GM20000 (cell line): Measurements from ENCODE around the gene DPYSL5.

Experiments used
- DNase-seq: peaks from one replicate; pipeline ENCODE4 v3.0.0; 2012; ENCODE audit warnings: low spot score
- TF ChIP-seq, protein P1 (sequence below): IDR thresholded peaks from 2 replicates; pipeline ENCODE4 v1.5.1; 2012; ENCODE audit warnings: mild to moderate bottlenecking, control low read depth; ENCODE audit errors: extremely low read depth, missing control alignments

The DPYSL5 gene

DNA sequence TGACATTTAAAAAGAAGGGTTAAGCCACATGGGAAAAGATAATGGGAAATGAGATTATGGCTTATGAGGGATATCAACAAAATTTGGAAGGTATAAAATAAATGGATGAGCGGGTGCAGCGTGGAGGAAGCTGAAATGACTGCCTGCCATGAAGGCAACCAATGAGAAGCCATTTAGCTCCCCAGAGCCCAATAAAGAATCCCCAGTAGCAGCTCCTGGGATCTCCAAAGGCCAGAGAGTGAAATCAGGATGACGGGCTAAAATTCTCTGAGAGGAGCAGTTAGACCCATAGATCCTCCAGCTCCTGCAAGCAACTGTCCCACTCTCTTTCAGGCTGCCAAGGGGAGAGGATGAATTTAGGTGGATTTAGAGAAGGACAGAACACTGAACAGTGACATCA is 109.6 kb downstream of the DPYSL5 start:
- no peak for DNase-seq
- TF ChIP-seq, protein P1, sequence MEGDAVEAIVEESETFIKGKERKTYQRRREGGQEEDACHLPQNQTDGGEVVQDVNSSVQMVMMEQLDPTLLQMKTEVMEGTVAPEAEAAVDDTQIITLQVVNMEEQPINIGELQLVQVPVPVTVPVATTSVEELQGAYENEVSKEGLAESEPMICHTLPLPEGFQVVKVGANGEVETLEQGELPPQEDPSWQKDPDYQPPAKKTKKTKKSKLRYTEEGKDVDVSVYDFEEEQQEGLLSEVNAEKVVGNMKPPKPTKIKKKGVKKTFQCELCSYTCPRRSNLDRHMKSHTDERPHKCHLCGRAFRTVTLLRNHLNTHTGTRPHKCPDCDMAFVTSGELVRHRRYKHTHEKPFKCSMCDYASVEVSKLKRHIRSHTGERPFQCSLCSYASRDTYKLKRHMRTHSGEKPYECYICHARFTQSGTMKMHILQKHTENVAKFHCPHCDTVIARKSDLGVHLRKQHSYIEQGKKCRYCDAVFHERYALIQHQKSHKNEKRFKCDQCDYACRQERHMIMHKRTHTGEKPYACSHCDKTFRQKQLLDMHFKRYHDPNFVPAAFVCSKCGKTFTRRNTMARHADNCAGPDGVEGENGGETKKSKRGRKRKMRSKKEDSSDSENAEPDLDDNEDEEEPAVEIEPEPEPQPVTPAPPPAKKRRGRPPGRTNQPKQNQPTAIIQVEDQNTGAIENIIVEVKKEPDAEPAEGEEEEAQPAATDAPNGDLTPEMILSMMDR: no peak

DNA sequence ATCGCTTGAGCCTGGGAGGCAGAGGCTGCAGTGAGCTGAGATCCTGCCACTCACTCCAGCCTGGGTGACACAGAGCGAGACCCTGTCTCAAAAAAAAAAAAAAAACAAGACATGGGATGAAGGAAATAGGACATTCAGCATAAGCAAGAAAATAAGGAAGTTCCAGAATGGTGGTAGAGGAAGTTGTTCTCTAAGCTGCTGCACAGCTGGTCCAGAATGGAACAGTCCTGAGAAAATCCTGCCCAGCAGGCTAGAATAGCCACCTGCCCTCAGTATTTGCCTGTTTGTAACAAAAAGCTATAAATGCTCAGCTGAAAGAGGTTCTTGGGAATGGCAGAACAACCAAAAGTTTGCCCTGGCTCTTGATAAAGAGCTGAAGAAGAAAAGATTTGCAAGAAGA is 111.4 kb downstream of the DPYSL5 start:
- TF ChIP-seq, protein P1: no peak
- DNase-seq: no peak

DNA sequence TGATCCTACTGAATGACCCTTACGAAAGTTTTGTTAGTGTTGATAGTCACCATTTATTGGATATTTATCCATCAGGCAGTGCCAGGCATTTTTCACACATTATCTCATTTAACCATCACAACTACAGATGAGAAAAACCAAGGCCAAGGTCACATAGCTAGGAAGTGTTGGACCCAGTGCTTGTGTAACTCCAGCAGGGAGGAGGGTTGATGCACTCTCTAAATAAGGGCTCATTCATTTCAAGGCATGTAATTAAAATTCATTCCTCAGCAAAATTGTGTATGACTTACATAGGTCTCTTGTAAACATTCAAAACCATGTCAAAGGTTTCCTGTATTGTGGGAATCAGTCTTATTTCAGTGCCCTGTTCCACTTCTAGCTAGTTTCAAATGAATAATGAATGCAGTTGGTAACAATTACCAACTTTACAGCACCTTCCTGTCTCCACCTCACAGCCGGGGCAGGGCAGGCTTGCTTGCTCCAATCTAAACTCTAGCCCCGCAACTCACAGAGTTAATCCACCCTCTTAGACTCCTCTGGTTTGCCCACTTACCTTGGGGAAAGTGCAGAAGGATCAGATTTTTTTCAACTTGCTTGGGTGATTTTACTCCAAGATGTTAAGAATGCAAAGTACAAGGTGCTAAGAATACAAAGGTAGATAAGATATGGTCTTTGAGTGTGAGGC is 116.7 kb downstream of the DPYSL5 start:
- TF ChIP-seq, protein P1: no peak
- DNase-seq: no peak

DNA sequence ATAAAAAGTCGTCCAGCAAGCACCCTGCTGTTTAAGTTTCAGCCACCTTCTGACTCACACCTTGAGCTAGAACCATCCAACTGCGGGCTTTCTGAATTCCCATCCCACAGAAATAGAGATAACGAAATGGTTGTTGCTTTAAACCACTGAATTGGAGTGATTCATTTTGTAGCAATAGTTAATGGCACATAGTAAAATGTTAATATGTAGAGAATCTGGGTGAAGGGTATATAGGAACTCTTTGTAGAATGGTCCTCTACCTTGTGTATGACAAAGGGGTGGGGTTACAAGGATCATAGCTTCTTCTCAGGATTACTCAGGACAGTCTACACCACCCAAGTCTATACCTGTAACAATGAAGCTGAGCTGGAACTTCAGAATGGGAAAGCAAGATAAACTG is 120.1 kb downstream of the DPYSL5 start:
- no peak for DNase-seq
- TF ChIP-seq, protein P1: no peak

DNA sequence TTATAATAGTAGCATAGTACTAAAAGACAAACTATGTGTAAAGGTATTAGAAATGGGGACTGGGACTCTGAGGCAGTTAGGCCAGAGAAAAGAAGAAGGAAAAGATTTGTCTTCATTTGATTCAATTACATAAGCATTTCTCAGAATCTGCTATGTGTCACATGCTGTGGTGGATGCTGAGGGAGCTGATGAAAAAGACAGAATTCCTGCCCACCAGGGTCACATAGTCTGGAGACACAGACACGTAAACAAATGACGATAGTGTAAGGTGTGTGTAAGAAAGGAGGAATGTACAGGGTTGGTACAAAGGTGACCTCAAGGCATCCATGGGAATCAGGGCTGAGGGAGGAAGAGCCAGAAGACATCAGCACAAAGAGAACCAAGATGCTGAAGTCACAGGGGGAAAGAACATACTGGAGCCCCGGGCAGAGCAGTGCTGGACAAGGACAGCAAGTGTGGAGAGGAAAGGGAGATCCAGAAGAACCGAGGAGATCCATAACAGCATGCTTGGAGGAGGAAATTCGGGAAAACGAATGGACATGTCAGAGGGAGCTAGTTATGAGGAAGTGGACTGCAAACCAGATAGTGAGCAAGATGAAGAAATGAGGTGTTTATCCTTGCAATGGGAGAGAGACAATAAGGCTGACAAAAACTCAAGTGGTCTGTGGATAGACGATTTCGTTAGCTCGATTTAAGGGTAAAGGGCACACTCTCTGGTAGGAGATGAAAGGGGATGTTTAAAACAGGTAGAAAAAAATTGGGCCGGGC is 121.3 kb downstream of the DPYSL5 start:
- DNase-seq: no peak
- TF ChIP-seq, protein P1: no peak

DNA sequence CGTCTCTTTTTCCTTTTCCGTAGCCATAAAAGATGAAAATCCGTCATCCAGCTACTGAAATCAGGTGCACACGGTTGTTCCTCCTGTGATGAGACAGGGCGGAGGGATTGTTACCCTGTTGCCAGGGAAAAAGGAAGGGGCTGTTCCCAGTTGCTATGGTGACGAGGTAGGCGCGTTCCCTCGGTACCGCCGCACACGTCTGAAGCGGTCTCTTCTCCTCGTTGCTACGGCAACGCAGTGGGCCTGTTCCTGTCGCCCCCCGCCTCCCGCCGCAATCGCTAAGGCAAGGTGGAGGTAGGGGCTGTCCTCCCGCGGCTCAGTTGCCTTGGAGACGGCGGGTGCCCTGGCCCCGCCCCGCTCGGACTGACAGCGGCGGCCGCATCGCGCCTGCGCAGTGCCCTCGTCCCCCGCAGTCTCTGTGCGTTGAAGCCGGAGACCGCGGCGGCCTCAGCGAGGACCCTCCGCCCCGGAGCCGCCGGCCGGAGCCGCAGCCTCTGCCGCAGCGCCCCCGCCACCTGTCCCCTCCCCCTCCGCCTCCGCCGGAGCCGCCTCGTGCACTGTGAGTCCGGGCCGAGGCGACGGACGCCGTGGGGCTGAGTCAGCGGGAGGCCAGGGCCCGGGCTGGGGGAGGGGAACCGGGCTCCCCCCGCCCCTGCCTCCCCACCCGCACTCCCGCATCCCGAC is 122.5 kb downstream of the DPYSL5 start, which contains the start of gene MAPRE3:
Gene MAPRE3 (plus strand): TSS at position 394 of the 684 bp plus-strand sequence. CDS start 51,582 bp downstream, outside the sequence.
- TF ChIP-seq, protein P1: no peak
- peak; percentile 95 for DNase-seq
